GM12892 (cell line): ENCODE data around the gene CD72.

ENCODE experiments used
- POLR2A ChIP-seq: IDR thresholded peaks from 2 replicates; pipeline ENCODE4 v1.6.1; 2011; ENCODE audit warnings: low read depth, low read length, control low read depth
- POLR2AphosphoS5 ChIP-seq: IDR thresholded peaks from 2 replicates; pipeline ENCODE4 v1.6.1; 2011; ENCODE audit warnings: low read depth, low read length, control low read depth

DNA sequence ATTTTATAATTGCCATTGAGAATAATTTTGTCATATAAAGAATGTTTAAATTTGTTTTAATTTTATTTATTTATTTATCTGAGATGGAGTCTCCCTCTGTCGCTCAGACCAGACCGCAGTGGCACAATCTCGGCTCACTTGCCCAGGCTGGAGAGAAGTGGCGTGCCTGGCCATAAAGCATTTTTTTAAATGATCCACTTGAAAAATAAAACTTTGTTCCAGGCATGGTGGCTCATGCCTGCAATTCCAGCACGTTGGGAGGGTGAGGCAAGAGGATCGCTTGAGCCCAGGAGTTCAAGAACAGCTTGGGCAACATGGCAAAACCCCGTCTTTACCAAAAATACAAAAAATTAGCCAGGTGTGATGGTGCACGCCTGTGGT, 34.6 kb upstream of the CD72 start:
- no peak for TF ChIP-seq POLR2A
- TF ChIP-seq POLR2AphosphoS5: no peak
